ENCODE data around the gene IL4R. TPM values are rescaled to one million over a fixed set of nuclear protein-coding genes. Genes with fewer than 3 reads are reported as not detected.

Gene IL4R
- total and polyA plus RNA-seq, 2 of the 13 experiments (the other 11 are each of a cell fraction or from before 2014, with no cell fraction given) = 15.9 to 49.6 TPM

- TF ChIP-seq BRF2 (CRISPR knock-in tag; IDR thresholded peaks at IDR 0.05) = no peak
- TF ChIP-seq KAT8 (CRISPR knock-in tag; IDR thresholded peaks at IDR 0.05) = 0 out of 2 replicates have a peak, but pooled peaks have one; percentile 55
- TF ChIP-seq LBX2 (CRISPR knock-in tag; IDR thresholded peaks at IDR 0.05; ENCODE audit: borderline replicate concordance) = no peak
- TF ChIP-seq ZNF503 (CRISPR knock-in tag; IDR thresholded peaks at IDR 0.05) = peak; percentile 93
- TF ChIP-seq ZNF501 (CRISPR knock-in tag; IDR thresholded peaks at IDR 0.05) = no peak
- TF ChIP-seq AGO1 (IDR thresholded peaks at IDR 0.05; ENCODE audit: low read depth, low read length, poor library complexity, severe bottlenecking) = no peak
- TF ChIP-seq ZNF33B (CRISPR knock-in tag; IDR thresholded peaks at IDR 0.05) = no peak
- TF ChIP-seq ZNF253 (CRISPR knock-in tag; IDR thresholded peaks at IDR 0.05; ENCODE audit: borderline replicate concordance) = no peak
- no peak for TF ChIP-seq HNF1B (CRISPR knock-in tag; IDR thresholded peaks at IDR 0.05)
- peak; percentile 91 for TF ChIP-seq FOXP4 (CRISPR knock-in tag; IDR thresholded peaks at IDR 0.05)
- no peak; the same call in 1 of the 2 replicates for TF ChIP-seq ZNF256 (CRISPR knock-in tag; conservative IDR thresholded peaks at IDR 0.05)
- TF ChIP-seq ZBTB38 (CRISPR knock-in tag; IDR thresholded peaks at IDR 0.05) = no peak
- no peak; the same call in 1 of the 2 replicates for TF ChIP-seq NFYB (CRISPR knock-in tag; IDR thresholded peaks at IDR 0.05)
- no peak for TF ChIP-seq TP53 (CRISPR knock-in tag; conservative IDR thresholded peaks at IDR 0.05)
- 0 out of 2 replicates have a peak, but pooled peaks have one; percentile 26 for TF ChIP-seq KDM4B (CRISPR knock-in tag; IDR thresholded peaks at IDR 0.05)
- TF ChIP-seq ZNF841 (CRISPR knock-in tag; IDR thresholded peaks at IDR 0.05; ENCODE audit: borderline replicate concordance) = no peak
- TF ChIP-seq PRPF4 (IDR thresholded peaks at IDR 0.05; ENCODE audit: low read depth, low read length, poor library complexity, severe bottlenecking) = no peak
- TF ChIP-seq TCF12 (IDR thresholded peaks at IDR 0.05) = no peak
- no peak for TF ChIP-seq TCF12 (CRISPR knock-in tag; IDR thresholded peaks at IDR 0.05)
- 0 out of 2 replicates have a peak, but pooled peaks have one; percentile 26 for TF ChIP-seq ZSCAN29 (CRISPR knock-in tag; conservative IDR thresholded peaks at IDR 0.05)
- TF ChIP-seq ZNF639 (CRISPR knock-in tag; conservative IDR thresholded peaks at IDR 0.05) = peak; percentile 61; the same call in 1 of the 2 replicates
- TF ChIP-seq MLLT10 (CRISPR knock-in tag; IDR thresholded peaks at IDR 0.05) = no peak
These were observed 50.8 kb downstream of the IL4R start (continued) for GRCh38 chr16:27364493-27365141.

Data from HepG2 (cell line).